OCI-LY1 (cell line): ENCODE results near the gene C22orf31.

Experiments
- CTCF ChIP-seq: fragments of 200-600 bp; sonication (generic), shearing (Covaris generic); IDR thresholded peaks from 2 replicates; pipeline ENCODE4 v1.5.1; 2017; ENCODE audit warnings: mild to moderate bottlenecking, antibody characterized with exemption, low read length, moderate library complexity, mixed read lengths
- EZH2 ChIP-seq: fragments of 200-600 bp; sonication (generic), shearing (Covaris generic); IDR thresholded peaks from 2 replicates; pipeline ENCODE4 v1.8.0; 2017; ENCODE audit warnings: borderline replicate concordance, mixed run types, mild to moderate bottlenecking, antibody characterized with exemption, low read length, moderate library complexity, mixed read lengths

GRCh38 chr22:29016067-29016938, 45.3 kb downstream of the C22orf31 start:
- no peak for TF ChIP-seq CTCF
- no peak for TF ChIP-seq EZH2
